HG03520 (cell line): ENCODE results near the gene CMTR2.
"Not testable (repeated sequence)": the region's sequence is repeated elsewhere in the genome, so short reads cannot be mapped to it uniquely, and the experiment has no call there.

ENCODE experiments used
- ATAC-seq: cut with Tn5 transposase; IDR thresholded peaks from one replicate; pipeline ENCODE4 v1.9.1; 2021; ENCODE audit warnings: mild to moderate bottlenecking, moderate library complexity; ENCODE audit not compliant: unreplicated experiment

Gene CMTR2

GRCh38 chr16:71288890-71289731 is at the start of gene CMTR2:
TSS of gene CMTR2 (minus strand) at chr16:71289402. CDS start at chr16:71285920, 3,482 bp downstream.
- peak; percentile 88 for ATAC-seq

- ATAC-seq = no peak
Observed at GRCh38 chr16:71338632-71339031, 49.4 kb upstream of the CMTR2 start.

GRCh38 chr16:71338193-71338592 is 49.0 kb upstream of the CMTR2 start:
- ATAC-seq = no peak

DNA sequence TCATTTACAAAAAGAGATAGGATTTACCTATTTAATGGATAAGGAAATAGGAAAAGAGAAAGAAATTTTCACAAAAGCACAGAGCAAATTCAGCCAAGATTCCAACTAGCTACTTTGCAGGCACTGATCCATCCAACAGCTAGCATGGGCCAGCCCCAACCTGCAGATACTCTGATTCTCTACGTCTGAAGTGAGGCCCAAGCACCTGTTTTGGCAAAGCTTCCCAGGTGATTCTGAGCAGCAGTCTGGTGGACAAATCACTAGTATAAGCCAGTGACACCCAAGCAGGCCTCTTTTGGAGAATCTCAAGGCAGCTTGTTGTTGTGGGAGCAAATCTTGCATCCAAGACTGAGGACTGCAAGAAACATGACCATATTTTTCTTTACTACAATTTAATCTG is 48.4 kb upstream of the CMTR2 start:
- ATAC-seq = no peak

GRCh38 chr16:71328151-71328550 is 38.9 kb upstream of the CMTR2 start:
- ATAC-seq = no peak

- ATAC-seq = no peak
Observed at GRCh38 chr16:71327720-71328119, 38.5 kb upstream of the CMTR2 start.

DNA sequence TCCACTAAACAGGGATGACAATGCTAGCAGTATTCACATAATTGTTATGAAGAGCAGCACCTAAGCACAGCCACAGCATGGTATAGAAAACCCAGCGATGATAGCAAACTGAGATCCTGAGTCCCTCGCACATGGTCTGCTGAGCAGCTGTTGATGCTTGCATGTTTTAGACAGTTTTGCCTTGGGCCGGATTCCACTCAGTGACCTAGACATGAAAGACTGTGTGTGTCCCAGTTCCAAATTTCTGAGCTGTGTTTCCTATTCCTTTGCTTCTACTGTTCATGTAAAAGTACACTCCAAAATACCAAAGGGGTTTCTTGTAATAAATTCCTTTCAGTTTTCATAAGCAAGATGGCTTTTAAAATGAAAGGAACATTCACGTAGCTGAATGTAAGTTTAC is 30.8 kb upstream of the CMTR2 start:
- no peak for ATAC-seq

- no peak for ATAC-seq
Observed at GRCh38 chr16:71315269-71315668, 26.1 kb upstream of the CMTR2 start.

DNA sequence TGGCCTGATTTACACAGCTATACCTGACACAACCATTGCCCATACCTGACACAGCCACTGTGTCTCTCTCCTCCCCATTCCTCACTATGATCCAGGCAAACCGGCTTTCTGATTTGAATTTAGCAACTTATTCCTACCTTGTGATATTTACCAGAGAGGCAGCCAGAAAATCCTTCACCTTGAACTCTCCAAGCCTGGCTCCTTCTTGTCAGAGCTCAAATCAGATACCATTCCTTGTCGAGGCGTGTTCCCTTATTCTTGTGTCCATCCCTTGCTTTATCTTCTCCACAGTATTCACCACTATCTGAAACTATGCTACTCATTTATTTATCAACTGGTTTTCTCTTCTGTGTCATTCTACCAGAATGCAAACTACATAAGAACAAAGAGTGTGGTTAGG is 24.4 kb upstream of the CMTR2 start:
- not testable (repeated sequence) for ATAC-seq

- ATAC-seq = no peak
Observed at GRCh38 chr16:71311553-71312158, 22.5 kb upstream of the CMTR2 start.

- no peak for ATAC-seq
Observed at GRCh38 chr16:71303938-71304337, 14.7 kb upstream of the CMTR2 start.

DNA sequence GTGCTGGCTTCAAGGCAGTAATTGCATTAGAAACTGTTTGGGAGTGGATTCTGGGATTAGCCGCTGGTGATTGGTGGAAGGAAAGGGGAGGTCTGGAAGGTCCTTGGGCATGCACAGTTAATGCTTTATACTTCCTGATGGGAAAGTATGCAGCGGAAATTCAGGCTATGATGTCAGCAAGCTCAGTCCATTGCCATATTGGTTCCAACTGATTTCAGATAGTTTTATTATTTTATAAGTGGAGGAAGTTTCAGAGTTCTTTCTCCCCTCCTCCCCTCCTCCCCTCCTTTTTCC is 8.1 kb upstream of the CMTR2 start:
- ATAC-seq = no peak

GRCh38 chr16:71296584-71297340 is 7.6 kb upstream of the CMTR2 start:
- ATAC-seq = no peak

GRCh38 chr16:71295950-71296349 is 6.7 kb upstream of the CMTR2 start:
- no peak for ATAC-seq

GRCh38 chr16:71293919-71294318 is 4.7 kb upstream of the CMTR2 start:
- no peak for ATAC-seq

GRCh38 chr16:71292095-71292494 is 2.9 kb upstream of the CMTR2 start:
- not testable (repeated sequence) for ATAC-seq

- ATAC-seq = no peak
Observed at GRCh38 chr16:71289732-71290062, 495 bp upstream of the CMTR2 start.

DNA sequence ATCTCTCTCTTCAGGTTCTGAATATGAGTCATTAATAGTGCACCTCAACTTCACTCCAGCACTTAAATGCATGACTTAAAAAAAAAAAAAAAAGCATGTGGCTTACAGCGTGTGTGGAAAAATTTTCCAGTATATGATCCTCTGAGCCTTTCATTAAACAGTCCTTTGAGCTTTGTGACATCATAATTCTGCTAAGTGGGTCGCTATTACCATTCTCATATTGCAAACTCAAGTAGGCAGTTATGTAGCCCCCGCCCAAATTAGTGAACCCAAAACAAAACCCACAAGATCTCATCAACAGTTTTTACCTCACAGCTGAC is 672 bp downstream of the CMTR2 start:
- ATAC-seq = no peak

GRCh38 chr16:71287911-71288310 is 1.3 kb downstream of the CMTR2 start:
- no peak for ATAC-seq

- no peak for ATAC-seq
Observed at GRCh38 chr16:71287454-71287853, 1.7 kb downstream of the CMTR2 start.

DNA sequence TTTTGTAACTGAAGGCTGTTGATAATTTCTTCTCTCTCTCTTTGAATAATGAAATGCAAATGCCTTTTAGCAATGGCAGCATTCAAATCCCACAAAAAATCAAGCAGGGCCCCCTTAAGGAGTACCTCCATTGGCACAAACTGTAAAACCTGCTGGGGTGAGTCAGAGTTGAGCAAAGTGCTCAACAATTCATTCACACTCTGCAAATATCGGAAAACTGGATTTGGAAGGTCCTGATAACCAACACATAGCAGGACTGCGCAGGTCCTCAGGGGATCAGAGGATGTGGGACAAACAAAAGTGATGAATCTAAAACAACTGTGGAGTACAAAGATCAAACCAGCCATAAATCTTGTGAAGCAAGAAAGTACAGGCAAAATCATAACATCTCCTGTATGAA is 5.6 kb downstream of the CMTR2 start:
- ATAC-seq = no peak

DNA sequence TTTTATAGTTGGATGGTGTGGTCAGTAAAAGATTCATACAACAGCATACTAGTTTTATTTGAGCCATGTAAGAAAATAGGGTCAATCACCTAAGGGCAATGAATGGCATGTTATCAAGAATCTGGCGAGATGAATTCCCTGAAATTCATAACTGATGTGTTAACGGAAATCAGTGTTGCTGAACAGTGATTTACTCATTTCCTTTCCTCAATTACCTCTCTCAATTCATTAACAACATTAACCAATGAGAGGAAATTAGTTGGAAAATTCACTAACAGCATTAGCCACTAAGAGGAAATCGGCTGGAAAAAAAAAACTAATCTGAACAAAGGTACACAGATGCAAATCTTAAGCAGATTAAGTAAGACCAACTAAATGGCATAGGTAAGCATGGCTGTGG is 6.3 kb downstream of the CMTR2 start:
- ATAC-seq = no peak
